ENCODE data around the gene DPH7.

DNA sequence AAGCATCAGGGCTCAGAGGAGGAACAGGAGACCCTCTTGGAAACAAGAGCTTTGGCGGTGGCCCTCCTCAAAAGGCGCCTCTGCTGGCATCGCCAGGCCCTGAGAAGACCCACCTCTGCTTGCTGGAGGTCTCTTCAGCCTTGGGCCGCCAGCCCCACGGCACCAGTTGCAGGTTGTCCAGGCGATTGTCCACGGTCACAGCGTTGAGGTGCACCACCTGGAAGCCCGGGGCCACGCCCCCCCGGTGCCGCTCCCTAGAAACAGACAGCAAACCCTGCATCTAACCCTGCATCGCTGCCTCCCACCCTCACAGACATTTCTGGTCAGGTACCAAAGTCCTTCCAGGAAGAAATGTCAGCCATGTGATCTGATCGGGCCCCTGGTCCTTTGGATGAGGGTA lies 8.1 kb upstream of the DPH7 start:
- TF ChIP-seq, protein P1, sequence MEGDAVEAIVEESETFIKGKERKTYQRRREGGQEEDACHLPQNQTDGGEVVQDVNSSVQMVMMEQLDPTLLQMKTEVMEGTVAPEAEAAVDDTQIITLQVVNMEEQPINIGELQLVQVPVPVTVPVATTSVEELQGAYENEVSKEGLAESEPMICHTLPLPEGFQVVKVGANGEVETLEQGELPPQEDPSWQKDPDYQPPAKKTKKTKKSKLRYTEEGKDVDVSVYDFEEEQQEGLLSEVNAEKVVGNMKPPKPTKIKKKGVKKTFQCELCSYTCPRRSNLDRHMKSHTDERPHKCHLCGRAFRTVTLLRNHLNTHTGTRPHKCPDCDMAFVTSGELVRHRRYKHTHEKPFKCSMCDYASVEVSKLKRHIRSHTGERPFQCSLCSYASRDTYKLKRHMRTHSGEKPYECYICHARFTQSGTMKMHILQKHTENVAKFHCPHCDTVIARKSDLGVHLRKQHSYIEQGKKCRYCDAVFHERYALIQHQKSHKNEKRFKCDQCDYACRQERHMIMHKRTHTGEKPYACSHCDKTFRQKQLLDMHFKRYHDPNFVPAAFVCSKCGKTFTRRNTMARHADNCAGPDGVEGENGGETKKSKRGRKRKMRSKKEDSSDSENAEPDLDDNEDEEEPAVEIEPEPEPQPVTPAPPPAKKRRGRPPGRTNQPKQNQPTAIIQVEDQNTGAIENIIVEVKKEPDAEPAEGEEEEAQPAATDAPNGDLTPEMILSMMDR (conservative IDR thresholded peaks at IDR 0.05; ENCODE audit: low read length): no peak
- TF ChIP-seq EZH2phosphoT487 (IDR thresholded peaks at IDR 0.05; ENCODE audit: borderline replicate concordance): no peak
